Measurements from ENCODE around the gene C19orf38. TPM values are rescaled to one million over a fixed set of nuclear protein-coding genes. Genes with fewer than 3 reads are reported as not detected.

The C19orf38 gene
- total RNA-seq, 1 experiment from 2014 or later: not detected

- POLR2A ChIA-PET: no interaction called here
- Mint-ChIP-seq H3K4me1 (no peaks in the 10 kb centered on the region), H3K9me3 (peaks cover 5% of the 10 kb centered on the region; the same call in 1 of the 2 replicates), H3K4me3 (no peak overlapping the region), H3K27me3 (ENCODE audit: low read depth) (peaks cover 26% of the 10 kb centered on the region), H3K27ac (no peak overlapping the region), H3K36me3 (no peaks in the 10 kb centered on the region)
- CTCF ChIA-PET: interaction anchor here (4.4 kb wide), 1 partner anchor 11 kb away, joined by 75 read pairs; no protein-coding TSS in a partner anchor
- DNase-seq (ENCODE audit: low spot score) (no peak), ATAC-seq (no peak)
- TF ChIP-seq CTCF (IDR thresholded peaks at IDR 0.05): no peak
- TF ChIP-seq PREB (CRISPR knock-in tag; IDR thresholded peaks at IDR 0.05; ENCODE audit: borderline replicate concordance): no peak
- no peak for TF ChIP-seq IRF2 (CRISPR knock-in tag; IDR thresholded peaks at IDR 0.05; ENCODE audit: borderline replicate concordance, low read depth)
- no peak for TF ChIP-seq ZNF396 (CRISPR knock-in tag; IDR thresholded peaks at IDR 0.05; ENCODE audit: borderline replicate concordance)
- TF ChIP-seq NFATC4 (CRISPR knock-in tag; IDR thresholded peaks at IDR 0.05): no peak
- TF ChIP-seq RELA (CRISPR knock-in tag; IDR thresholded peaks at IDR 0.05; ENCODE audit: borderline replicate concordance): no peak
- no peak for TF ChIP-seq PRRX2 (CRISPR knock-in tag; IDR thresholded peaks at IDR 0.05)
- no peak for TF ChIP-seq E2F4 (CRISPR knock-in tag; IDR thresholded peaks at IDR 0.05; ENCODE audit: borderline replicate concordance, low read depth)
- TF ChIP-seq FOXJ3 (CRISPR knock-in tag; IDR thresholded peaks at IDR 0.05; ENCODE audit: borderline replicate concordance): no peak
- TF ChIP-seq GTF2I (CRISPR knock-in tag; conservative IDR thresholded peaks at IDR 0.05): no peak
- TF ChIP-seq MYBL2 (CRISPR knock-in tag; IDR thresholded peaks at IDR 0.05): no peak
- TF ChIP-seq STAT6 (CRISPR knock-in tag; conservative IDR thresholded peaks at IDR 0.05; ENCODE audit: low read depth): no peak
- TF ChIP-seq MAX (CRISPR knock-in tag; IDR thresholded peaks at IDR 0.05): no peak
- TF ChIP-seq E2F1 (CRISPR knock-in tag; IDR thresholded peaks at IDR 0.05): no peak
- TF ChIP-seq JAZF1 (CRISPR knock-in tag; IDR thresholded peaks at IDR 0.05): no peak
Measured at GRCh38 chr19:10852941-10853340, 4.7 kb downstream of the C19orf38 start.

- peaks cover 18% of the 10 kb centered on the region for H3K27me3 Mint-ChIP-seq (ENCODE audit: low read depth)
- ATAC-seq (no peak), DNase-seq (ENCODE audit: low spot score) (no peak)
- CTCF ChIA-PET: interaction anchor here (0.5 to 6.2 kb wide), 15 partner anchors 9 to 1478 kb away, joined by 3 to 135 read pairs (median 4); partner anchors contain the start of genes CDC37, DNM2, QTRT1 and TMED1
- H3K9me3 Mint-ChIP-seq: peaks cover 5% of the 10 kb centered on the region; the same call in 1 of the 2 replicates
- H3K36me3 Mint-ChIP-seq: no peaks in the 10 kb centered on the region
- POLR2A ChIA-PET: interaction anchor here (0.6 kb wide), 1 partner anchor 312 kb away, joined by 5 read pairs; no protein-coding TSS in a partner anchor
- H3K27ac Mint-ChIP-seq: no peak overlapping the region
- no peak overlapping the region for H3K4me3 Mint-ChIP-seq
- H3K4me1 Mint-ChIP-seq: no peaks in the 10 kb centered on the region
- TF ChIP-seq USF2 (CRISPR knock-in tag; IDR thresholded peaks at IDR 0.05) (no peak), ZNF281 (CRISPR knock-in tag; IDR thresholded peaks at IDR 0.05) (no peak), NR1H2 (CRISPR knock-in tag; IDR thresholded peaks at IDR 0.05) (no peak), SOX15 (CRISPR knock-in tag; IDR thresholded peaks at IDR 0.05) (no peak), NFATC4 (CRISPR knock-in tag; IDR thresholded peaks at IDR 0.05) (no peak)
Measured at GRCh38 chr19:10854350-10855089, 6.3 kb downstream of the C19orf38 start.

All from WTC11 (cell line).